SK-N-SH treated with all-trans-retinoic acid at 6 μM for 48 hours (cell line): ENCODE data around the gene WHRN.

ENCODE experiments used
- ATAC-seq: fragments of 200-7000 bp; cut with Tn5 transposase; 3 replicates; pipeline ENCODE4 v1.9.1; 2020; ENCODE audit warnings: mild to moderate bottlenecking, moderate library complexity
- BACH2 ChIP-seq: fragments of 250-450 bp; sonication (Bioruptor Pico); IDR thresholded peaks from 2 replicates; pipeline ENCODE4 v1.9.0; 2021; ENCODE audit warnings: mild to moderate bottlenecking, borderline replicate concordance
- CSDC2 ChIP-seq: fragments of 250-450 bp; sonication (Bioruptor Pico); IDR thresholded peaks from 2 replicates; pipeline ENCODE4 v1.5.0; 2020; ENCODE audit warnings: mild to moderate bottlenecking, moderate library complexity
- ESRRG ChIP-seq: fragments of 250-450 bp; sonication (Bioruptor Pico); IDR thresholded peaks from 2 replicates; pipeline ENCODE4 v1.6.1; 2021; ENCODE audit warnings: mild to moderate bottlenecking
- GLIS3 ChIP-seq: fragments of 250-450 bp; sonication (Bioruptor Pico); IDR thresholded peaks from 2 replicates; pipeline ENCODE4 v1.5.0; 2020; ENCODE audit warnings: mild to moderate bottlenecking, moderate library complexity
- ISL1 ChIP-seq: fragments of 250-450 bp; sonication (Bioruptor Pico); IDR thresholded peaks from 2 replicates; pipeline ENCODE4 v2.1.2; 2022; ENCODE audit warnings: mild to moderate bottlenecking, moderate library complexity
- OSR1 ChIP-seq: fragments of 250-450 bp; sonication (Bioruptor Pico); IDR thresholded peaks from 2 replicates; pipeline ENCODE4 v1.8.0; 2022; ENCODE audit warnings: moderate library complexity, mild to moderate bottlenecking, inconsistent platforms
- RARB ChIP-seq: fragments of 250-450 bp; sonication (Bioruptor Pico); IDR thresholded peaks from 2 replicates; pipeline ENCODE4 v1.8.0; 2021; ENCODE audit warnings: mild to moderate bottlenecking, moderate library complexity
- TOX ChIP-seq: fragments of 250-450 bp; sonication (Bioruptor Pico); IDR thresholded peaks from 2 replicates; pipeline ENCODE4 v1.8.0; 2021; ENCODE audit warnings: mild to moderate bottlenecking, moderate library complexity, borderline replicate concordance
- ZC3H10 ChIP-seq: fragments of 250-450 bp; sonication (Bioruptor Pico); IDR thresholded peaks from 2 replicates; pipeline ENCODE4 v1.5.1; 2021; ENCODE audit warnings: mild to moderate bottlenecking, moderate library complexity
- ZFP3 ChIP-seq: fragments of 250-450 bp; sonication (Bioruptor Pico); IDR thresholded peaks from 2 replicates; pipeline ENCODE4 v1.5.0; 2020; ENCODE audit warnings: mild to moderate bottlenecking, moderate library complexity
- ZFP30 ChIP-seq: fragments of 450-650 bp; formaldehyde crosslinking; IDR thresholded peaks from 2 replicates; pipeline ENCODE4 v1.5.0; 2022; ENCODE audit warnings: mild to moderate bottlenecking, moderate library complexity
- ZNF565 ChIP-seq: fragments of 450-650 bp; formaldehyde crosslinking; conservative IDR thresholded peaks from 2 replicates; pipeline ENCODE4 v1.5.0; 2020; ENCODE audit warnings: low read depth, mild to moderate bottlenecking, moderate library complexity
- ZNF8 ChIP-seq: fragments of 450-650 bp; formaldehyde crosslinking; IDR thresholded peaks from 2 replicates; pipeline ENCODE4 v1.5.0; 2020; ENCODE audit warnings: mild to moderate bottlenecking, moderate library complexity
- TF ChIP-seq, protein P1 (sequence below): fragments of 250-450 bp; sonication (Bioruptor Pico); IDR thresholded peaks from 2 replicates; pipeline ENCODE4 v1.8.0; 2021; ENCODE audit warnings: low read depth, mild to moderate bottlenecking, moderate library complexity, borderline replicate concordance
- TF ChIP-seq, protein P2 (sequence below): fragments of 250-450 bp; sonication (Bioruptor Pico); IDR thresholded peaks from 2 replicates; pipeline ENCODE4 v1.5.1; 2021; ENCODE audit warnings: mild to moderate bottlenecking, moderate library complexity
- TF ChIP-seq, protein P3 (sequence below): fragments of 250-450 bp; sonication (Bioruptor Pico); IDR thresholded peaks from 2 replicates; pipeline ENCODE4 v1.5.0; 2020; ENCODE audit warnings: mild to moderate bottlenecking, moderate library complexity
- TF ChIP-seq, protein P4 (sequence below): fragments of 250-450 bp; sonication (Bioruptor Pico); IDR thresholded peaks from 2 replicates; pipeline ENCODE4 v1.8.0; 2020; ENCODE audit warnings: mild to moderate bottlenecking, moderate library complexity, borderline replicate concordance

Gene WHRN

DNA sequence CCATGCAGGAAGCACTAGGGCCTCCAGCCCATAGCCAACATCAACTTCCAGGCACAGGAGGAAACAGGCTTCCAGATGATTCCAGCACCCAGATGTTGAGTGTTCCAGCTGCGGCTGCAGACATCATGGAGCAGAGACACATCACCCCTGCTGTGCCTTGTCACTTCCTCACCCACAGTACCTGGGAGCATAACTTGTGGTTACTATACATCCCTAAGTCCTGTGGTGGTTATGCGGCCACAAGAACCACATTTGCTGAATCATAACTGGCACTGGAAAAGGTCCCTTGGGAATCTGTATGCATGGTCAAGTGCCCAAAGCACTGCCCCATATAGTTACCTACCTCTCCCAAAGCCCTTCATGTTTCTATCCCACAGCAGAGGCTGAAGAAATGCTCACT, 56.6 kb downstream of the WHRN start:
- no peak for ATAC-seq
- TF ChIP-seq ESRRG (CRISPR knock-in tag) (no peak), TOX (CRISPR knock-in tag) (no peak), ZFP3 (CRISPR knock-in tag) (no peak), ZFP30 (CRISPR knock-in tag) (no peak), RARB (CRISPR knock-in tag) (no peak), BACH2 (CRISPR knock-in tag) (no peak), ZNF565 (CRISPR knock-in tag) (no peak), CSDC2 (CRISPR knock-in tag) (no peak), ISL1 (CRISPR knock-in tag) (no peak)
- TF ChIP-seq, protein P1, sequence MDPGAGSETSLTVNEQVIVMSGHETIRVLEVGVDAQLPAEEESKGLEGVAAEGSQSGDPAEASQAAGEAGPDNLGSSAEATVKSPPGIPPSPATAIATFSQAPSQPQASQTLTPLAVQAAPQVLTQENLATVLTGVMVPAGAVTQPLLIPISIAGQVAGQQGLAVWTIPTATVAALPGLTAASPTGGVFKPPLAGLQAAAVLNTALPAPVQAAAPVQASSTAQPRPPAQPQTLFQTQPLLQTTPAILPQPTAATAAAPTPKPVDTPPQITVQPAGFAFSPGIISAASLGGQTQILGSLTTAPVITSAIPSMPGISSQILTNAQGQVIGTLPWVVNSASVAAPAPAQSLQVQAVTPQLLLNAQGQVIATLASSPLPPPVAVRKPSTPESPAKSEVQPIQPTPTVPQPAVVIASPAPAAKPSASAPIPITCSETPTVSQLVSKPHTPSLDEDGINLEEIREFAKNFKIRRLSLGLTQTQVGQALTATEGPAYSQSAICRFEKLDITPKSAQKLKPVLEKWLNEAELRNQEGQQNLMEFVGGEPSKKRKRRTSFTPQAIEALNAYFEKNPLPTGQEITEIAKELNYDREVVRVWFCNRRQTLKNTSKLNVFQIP (CRISPR knock-in tag): no peak
- TF ChIP-seq, protein P2, sequence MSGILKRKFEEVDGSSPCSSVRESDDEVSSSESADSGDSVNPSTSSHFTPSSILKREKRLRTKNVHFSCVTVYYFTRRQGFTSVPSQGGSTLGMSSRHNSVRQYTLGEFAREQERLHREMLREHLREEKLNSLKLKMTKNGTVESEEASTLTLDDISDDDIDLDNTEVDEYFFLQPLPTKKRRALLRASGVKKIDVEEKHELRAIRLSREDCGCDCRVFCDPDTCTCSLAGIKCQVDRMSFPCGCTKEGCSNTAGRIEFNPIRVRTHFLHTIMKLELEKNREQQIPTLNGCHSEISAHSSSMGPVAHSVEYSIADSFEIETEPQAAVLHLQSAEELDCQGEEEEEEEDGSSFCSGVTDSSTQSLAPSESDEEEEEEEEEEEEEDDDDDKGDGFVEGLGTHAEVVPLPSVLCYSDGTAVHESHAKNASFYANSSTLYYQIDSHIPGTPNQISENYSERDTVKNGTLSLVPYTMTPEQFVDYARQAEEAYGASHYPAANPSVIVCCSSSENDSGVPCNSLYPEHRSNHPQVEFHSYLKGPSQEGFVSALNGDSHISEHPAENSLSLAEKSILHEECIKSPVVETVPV (CRISPR knock-in tag): no peak
- TF ChIP-seq, protein P3, sequence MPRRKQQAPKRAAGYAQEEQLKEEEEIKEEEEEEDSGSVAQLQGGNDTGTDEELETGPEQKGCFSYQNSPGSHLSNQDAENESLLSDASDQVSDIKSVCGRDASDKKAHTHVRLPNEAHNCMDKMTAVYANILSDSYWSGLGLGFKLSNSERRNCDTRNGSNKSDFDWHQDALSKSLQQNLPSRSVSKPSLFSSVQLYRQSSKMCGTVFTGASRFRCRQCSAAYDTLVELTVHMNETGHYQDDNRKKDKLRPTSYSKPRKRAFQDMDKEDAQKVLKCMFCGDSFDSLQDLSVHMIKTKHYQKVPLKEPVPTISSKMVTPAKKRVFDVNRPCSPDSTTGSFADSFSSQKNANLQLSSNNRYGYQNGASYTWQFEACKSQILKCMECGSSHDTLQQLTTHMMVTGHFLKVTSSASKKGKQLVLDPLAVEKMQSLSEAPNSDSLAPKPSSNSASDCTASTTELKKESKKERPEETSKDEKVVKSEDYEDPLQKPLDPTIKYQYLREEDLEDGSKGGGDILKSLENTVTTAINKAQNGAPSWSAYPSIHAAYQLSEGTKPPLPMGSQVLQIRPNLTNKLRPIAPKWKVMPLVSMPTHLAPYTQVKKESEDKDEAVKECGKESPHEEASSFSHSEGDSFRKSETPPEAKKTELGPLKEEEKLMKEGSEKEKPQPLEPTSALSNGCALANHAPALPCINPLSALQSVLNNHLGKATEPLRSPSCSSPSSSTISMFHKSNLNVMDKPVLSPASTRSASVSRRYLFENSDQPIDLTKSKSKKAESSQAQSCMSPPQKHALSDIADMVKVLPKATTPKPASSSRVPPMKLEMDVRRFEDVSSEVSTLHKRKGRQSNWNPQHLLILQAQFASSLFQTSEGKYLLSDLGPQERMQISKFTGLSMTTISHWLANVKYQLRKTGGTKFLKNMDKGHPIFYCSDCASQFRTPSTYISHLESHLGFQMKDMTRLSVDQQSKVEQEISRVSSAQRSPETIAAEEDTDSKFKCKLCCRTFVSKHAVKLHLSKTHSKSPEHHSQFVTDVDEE (CRISPR knock-in tag): no peak
- TF ChIP-seq, protein P4, sequence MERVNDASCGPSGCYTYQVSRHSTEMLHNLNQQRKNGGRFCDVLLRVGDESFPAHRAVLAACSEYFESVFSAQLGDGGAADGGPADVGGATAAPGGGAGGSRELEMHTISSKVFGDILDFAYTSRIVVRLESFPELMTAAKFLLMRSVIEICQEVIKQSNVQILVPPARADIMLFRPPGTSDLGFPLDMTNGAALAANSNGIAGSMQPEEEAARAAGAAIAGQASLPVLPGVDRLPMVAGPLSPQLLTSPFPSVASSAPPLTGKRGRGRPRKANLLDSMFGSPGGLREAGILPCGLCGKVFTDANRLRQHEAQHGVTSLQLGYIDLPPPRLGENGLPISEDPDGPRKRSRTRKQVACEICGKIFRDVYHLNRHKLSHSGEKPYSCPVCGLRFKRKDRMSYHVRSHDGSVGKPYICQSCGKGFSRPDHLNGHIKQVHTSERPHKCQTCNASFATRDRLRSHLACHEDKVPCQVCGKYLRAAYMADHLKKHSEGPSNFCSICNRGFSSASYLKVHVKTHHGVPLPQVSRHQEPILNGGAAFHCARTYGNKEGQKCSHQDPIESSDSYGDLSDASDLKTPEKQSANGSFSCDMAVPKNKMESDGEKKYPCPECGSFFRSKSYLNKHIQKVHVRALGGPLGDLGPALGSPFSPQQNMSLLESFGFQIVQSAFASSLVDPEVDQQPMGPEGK (CRISPR knock-in tag): no peak
- TF ChIP-seq, all 23 proteins: peak for 0

DNA sequence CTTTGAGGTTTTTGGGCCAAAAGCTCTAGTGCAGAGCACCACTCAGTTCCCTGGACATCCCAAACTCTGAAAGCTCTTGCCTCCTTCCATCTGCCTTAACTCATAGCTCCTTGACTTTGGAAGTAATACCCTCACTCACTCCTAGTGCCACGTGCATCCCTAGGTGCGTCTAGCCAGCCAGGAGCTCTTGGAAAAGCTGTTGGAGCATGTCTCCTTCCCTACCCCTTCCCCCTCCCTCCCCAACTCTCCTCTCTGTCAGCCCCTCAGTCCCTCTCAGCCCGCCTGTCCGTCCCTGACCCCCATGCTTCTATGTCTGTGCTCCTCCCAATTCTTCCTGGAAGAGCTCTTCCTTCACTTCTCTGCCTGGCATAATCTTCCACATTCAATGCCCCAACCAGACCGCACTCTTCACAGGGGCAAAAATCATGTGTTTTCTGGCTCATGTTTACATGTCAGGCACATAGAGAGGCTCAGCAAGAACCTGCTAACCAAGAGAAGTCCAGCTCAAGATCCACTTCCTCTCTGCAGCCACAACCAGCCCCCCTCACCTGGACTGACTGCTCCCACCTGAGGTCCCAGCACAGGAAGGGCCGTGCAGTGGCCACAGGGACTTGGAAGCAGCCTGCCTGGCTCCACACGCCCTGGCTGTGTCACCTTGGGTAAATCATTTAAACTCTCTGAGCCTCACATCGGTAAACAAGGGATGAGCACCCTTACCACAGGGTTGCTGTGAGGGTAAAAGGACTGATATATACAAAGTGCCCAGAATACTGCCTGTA, 58.4 kb downstream of the WHRN start:
- ATAC-seq: peak; percentile 23; the same call in 1 of the 3 replicates
- TF ChIP-seq ZFP30 (CRISPR knock-in tag) (no peak), OSR1 (CRISPR knock-in tag) (no peak), ZFP3 (CRISPR knock-in tag) (no peak), ZNF8 (CRISPR knock-in tag) (no peak), GLIS3 (CRISPR knock-in tag) (no peak), RARB (CRISPR knock-in tag) (no peak), CSDC2 (CRISPR knock-in tag) (no peak), ZNF565 (CRISPR knock-in tag) (no peak), ZC3H10 (CRISPR knock-in tag) (no peak), BACH2 (CRISPR knock-in tag) (no peak)
- TF ChIP-seq, protein P1 (CRISPR knock-in tag): no peak
- TF ChIP-seq, protein P3 (CRISPR knock-in tag): no peak
- TF ChIP-seq, protein P2 (CRISPR knock-in tag): no peak
- TF ChIP-seq, protein P4 (CRISPR knock-in tag): no peak
